HG03575 (cell line): ENCODE measurements around the gene RADX.
"Not testable (repeated sequence)": the region's sequence is repeated elsewhere in the genome, so short reads cannot be mapped to it uniquely, and the experiment has no call there.

Source experiments
- ATAC-seq: cut with Tn5 transposase; IDR thresholded peaks from one replicate; pipeline ENCODE4 v1.9.1; 2021; ENCODE audit not compliant: unreplicated experiment, insufficient number of reproducible peaks, low FRiP score; ENCODE audit errors: extremely low read depth

The RADX gene

GRCh38 chrX:106611679-106612392 lies at the start of gene RADX:
RADX (plus strand) TSS chrX:106611978; CDS start chrX:106612081, 103 bp downstream.
- peak; percentile 82 for ATAC-seq

GRCh38 chrX:106564986-106565385 lies 46.8 kb upstream of the RADX start:
- ATAC-seq = no peak

DNA sequence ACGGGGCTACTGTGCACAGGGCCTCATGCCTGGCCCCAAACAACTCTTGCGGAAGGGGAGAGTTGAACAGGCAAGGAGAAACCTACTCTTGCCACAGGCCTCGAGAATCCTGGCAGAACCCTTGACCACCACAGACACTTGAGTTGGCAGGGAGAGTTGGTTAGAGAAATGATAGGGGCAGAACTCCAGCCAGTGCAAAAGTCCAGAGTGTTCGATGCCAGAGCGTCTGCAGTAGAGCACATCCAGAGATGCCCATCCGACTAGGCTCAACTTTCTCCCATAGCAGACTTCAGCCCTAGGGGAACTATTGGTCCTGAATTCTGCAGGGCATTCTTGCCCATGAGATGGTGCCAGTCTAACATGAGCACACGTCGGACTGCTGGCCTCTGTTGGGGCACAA lies 45.4 kb upstream of the RADX start:
- ATAC-seq = no peak

- ATAC-seq = no peak
These were observed 29.9 kb upstream of the RADX start for GRCh38 chrX:106581856-106582255.

DNA sequence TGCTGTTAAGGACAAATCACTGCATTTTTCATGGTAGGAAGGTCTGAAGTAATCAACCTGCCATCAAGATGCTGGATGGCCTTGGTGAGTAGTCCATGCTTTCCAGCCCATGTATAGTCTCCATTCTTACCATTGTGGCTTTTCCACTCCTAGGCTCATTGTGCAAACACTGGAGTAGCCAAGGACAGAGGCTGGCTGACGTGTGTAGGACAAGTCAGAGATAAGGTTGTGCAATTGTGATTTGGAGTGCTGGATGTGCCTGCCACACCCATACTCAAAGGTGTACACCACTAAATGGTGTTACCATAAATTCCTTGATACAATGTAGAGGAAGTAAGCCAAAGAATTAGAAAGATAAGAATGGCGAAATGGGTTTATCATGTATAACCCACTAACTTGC lies 26.3 kb upstream of the RADX start:
- no peak for ATAC-seq

DNA sequence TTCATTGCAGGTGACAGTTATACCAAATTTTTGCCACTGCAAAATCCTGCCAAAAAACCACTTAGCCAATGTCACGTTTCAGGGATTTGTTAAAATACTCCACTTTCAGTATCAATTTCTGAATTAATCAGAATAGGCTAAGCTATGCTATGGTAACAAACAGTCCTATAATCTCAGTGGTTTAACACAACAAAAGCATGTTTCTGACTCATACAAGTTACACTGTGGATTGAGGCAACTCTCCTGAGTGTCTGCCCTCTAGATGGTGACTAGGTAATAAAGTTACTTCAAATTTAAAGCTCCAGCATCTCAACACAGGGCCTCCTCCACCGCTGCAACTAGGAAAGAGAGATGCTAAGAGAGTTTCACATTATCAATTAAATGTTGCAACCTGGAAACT lies 23.0 kb upstream of the RADX start:
- no peak for ATAC-seq

GRCh38 chrX:106599411-106599810 lies 12.4 kb upstream of the RADX start:
- no peak for ATAC-seq

DNA sequence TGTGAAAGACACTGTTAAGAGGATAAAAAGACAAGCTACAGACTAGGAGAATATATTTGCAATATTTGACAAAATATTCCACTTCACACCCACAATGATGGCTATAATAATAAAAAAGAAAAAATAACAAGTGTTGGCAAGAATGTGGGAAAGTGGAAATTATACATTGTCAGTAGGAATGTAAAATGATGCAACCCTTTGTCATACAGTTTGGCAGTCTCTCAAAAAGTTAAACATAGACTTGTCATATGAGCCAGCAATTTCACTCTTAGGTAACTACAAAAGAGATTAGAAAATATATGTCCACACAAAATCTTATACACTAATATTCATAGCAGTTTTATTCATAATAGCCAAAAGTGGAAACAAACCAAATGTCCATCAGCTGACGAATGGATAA lies 5.2 kb upstream of the RADX start:
- no peak for ATAC-seq

GRCh38 chrX:106608016-106608415 lies 3.8 kb upstream of the RADX start:
- no peak for ATAC-seq

GRCh38 chrX:106611317-106611678 lies 480 bp upstream of the RADX start:
- ATAC-seq = no peak

- no peak for ATAC-seq
These were observed 600 bp downstream of the RADX start for GRCh38 chrX:106612393-106612763.

- ATAC-seq = no peak
These were observed 1.5 kb downstream of the RADX start for GRCh38 chrX:106613277-106613676.

DNA sequence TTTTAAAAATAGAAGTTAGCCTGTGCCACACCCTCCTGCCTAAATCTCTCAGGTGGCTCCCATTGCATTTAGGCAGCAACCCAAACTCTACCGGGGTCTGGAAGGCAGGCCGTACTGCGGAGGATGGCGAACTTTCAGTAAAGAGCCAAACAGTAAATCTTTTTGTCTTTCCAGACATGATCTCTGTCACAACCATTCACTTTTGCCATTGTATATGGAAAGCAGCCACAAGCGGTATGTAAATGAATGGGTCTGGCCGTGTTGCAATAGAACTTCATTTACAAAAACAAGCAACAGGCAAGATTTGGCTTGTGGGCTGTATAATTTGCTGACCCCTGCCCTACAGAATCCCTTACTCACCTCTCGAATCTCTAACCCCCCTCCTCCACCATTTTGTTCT lies 3.3 kb downstream of the RADX start:
- no peak for ATAC-seq

- ATAC-seq = no peak
These were observed 8.0 kb downstream of the RADX start for GRCh38 chrX:106619797-106620196.

GRCh38 chrX:106621836-106622235 lies 10.1 kb downstream of the RADX start:
- no peak for ATAC-seq

DNA sequence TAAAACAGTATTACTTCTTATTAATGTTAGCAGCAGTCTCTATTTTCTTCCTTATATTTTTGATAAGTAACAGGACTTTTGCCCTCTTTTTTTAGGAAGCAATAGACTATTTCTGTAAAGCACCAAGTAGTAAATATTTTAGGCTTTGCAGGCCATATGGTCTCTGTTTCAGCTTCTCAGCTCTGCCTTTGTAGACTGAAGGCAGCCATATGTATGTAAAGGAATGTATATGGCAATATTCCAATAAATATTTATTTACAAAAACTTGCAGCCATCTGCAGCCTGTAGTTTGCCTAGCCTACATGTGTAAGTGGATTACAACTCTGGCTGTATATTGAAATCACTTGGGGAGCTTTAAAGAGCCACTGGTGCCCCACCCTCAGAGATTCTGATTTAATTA lies 15.0 kb downstream of the RADX start:
- ATAC-seq = no peak

GRCh38 chrX:106631615-106632014 lies 19.8 kb downstream of the RADX start:
- no peak for ATAC-seq

DNA sequence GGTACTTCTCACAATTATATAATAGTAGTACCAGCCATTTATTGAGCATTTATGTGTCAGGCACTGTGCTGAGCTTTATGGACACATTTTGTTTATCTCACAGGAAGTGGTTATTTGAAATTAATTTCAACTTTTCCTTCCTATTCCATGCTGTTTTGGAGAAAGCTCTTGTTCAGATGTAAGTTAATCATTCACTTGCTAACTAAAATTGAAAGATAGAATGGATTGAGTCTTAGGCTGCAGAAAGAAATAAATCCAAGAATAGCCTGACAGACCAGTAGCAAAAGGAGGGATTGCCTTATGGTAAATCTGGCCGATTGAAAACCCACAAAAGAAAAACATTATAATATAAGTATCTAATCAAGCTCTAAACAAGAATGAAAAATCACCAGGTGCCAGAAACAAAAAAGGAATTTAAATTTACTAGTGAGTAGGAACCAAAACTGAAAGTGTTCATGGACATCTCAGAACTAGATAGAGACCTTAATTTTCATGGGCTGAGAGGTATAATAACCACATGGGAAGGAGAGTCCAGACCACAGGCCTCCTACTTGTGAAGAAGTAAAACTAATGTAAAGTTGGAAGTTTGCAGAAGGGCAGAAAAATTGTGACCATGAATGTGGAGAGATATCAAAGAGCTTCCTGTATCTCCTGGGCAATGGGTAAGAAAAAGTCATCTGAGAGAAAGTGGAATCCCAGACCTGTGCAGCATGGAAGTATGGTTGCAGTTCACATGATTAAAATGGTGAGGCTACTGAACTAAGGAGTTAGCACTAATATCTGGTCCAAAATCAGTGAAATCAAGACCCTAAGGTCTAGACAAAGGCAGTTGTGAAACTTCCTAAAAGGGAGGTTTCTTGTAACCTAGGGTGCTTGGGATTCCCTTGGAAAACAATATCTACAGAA lies 38.0 kb downstream of the RADX start:
- ATAC-seq = peak; percentile 95

DNA sequence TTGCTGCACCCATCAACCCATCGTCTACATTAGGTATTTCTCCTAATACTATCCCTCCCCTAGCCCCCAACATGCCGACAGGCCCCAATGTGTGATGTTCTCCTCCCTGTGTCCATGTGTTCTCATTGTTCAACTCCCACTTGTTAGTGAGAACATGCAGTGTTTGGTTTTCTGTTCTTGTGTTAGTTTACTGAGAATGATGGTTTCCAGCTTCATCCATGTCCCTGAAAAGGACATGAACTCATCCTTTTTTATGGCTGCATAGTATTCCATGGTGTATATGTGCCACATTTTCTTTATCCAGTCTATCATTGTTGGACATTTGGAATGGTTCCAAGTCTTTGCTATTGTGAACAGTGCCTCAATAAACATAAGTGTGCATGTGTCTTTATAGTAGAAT lies 41.8 kb downstream of the RADX start:
- not testable (repeated sequence) for ATAC-seq

DNA sequence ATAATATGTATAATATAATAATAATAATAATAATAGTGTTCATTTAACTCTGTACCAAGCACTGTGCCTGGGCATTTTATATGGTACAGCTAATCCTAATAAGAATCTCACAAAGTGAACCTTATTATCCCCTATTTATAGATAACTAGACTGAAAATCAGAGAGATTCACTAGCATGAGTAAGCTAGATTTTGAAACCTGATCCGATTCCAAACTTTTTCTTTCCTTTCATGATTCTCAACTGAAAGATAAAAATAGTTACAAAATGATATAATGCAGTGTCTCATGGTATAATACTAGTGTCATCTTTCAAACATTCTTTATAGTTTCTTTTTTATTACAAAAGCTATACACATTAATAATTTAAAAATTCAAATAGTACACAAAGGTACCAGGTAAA lies 58.9 kb downstream of the RADX start:
- no peak for ATAC-seq
